ENCODE measurements around the gene TECTA.

TECTA gene

DNA sequence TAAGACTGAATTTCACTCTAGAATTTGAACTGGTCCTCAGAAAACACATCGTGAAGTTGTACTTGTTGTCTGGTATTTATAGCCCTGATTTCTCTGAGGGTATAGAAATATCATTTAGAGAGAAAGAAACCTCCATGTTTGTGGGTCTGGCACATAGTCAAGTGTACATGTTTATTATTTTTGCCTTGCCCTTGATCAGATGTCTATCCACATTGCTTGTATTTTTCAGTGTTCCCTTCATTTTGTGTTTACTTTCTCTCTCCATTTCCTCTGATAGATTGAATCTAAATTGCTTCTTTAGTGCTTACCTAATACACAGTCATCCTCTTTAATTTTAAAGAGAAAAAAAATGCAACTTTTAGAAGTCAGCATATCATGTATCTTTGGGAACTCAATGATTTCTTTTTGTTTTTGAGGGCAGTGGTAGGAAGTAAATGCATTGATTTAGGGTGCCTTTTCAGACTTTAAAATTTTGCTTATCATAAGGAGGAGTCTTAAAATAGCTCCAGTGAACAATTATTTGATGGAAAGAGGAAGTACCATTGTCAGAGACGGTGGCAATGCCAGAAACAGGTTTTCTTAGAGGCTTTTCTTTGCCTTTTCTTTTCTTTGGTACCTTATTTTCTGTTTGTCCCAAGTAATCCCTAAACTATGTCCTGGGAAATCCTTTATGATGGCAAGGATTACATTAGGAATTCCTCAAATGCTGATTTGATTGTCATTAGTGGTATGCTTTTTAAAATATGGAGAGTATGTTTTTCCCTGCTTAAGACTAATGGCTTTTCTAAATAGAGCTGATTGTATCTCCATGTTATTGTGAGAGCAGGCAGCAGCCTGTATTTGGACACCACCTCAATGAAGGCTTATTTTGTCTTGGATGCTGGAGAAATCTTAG is 29.8 kb upstream of the TECTA start:
- TF ChIP-seq, protein P1, sequence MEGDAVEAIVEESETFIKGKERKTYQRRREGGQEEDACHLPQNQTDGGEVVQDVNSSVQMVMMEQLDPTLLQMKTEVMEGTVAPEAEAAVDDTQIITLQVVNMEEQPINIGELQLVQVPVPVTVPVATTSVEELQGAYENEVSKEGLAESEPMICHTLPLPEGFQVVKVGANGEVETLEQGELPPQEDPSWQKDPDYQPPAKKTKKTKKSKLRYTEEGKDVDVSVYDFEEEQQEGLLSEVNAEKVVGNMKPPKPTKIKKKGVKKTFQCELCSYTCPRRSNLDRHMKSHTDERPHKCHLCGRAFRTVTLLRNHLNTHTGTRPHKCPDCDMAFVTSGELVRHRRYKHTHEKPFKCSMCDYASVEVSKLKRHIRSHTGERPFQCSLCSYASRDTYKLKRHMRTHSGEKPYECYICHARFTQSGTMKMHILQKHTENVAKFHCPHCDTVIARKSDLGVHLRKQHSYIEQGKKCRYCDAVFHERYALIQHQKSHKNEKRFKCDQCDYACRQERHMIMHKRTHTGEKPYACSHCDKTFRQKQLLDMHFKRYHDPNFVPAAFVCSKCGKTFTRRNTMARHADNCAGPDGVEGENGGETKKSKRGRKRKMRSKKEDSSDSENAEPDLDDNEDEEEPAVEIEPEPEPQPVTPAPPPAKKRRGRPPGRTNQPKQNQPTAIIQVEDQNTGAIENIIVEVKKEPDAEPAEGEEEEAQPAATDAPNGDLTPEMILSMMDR (IDR thresholded peaks at IDR 0.05; ENCODE audit: control insufficient read depth, extremely low read depth, insufficient read depth): no peak
- no peak overlapping the region for H3K4me3 ChIP-seq (ENCODE audit: low read depth, low read length)
- DNase-seq (ENCODE audit: low read depth): no peak

DNA sequence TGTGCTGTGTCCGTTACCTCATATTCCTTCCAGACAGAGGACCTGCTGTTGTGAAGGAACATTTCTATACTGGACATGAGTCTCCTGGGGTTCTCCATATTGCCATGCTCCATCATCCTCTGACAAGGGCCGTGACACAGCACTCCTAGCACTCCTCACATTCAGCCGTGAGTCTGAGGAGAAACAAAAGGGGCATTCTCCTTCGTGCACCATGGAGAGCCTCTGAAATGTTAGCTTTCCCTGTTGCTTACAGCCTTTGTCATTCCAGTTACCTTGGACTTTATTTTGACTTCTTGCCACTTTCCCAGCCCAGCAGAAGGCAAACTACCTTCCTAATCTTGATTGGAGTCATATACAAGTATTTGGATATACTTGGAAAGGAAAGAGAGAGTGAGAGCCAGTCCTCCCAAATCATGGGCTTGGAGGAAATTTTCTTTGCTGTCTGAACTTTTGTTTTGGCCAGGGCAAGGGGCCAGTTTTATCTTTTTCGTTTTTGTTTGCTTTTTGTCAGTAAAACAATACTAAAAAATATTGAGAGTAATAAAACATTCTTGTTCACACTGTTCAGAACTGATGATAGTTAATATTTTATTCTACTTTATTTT is 29.1 kb upstream of the TECTA start:
- DNase-seq (ENCODE audit: low read depth): peak; percentile 35
- no peak overlapping the region for H3K4me3 ChIP-seq (ENCODE audit: low read depth, low read length)
- TF ChIP-seq, protein P1 (IDR thresholded peaks at IDR 0.05; ENCODE audit: control insufficient read depth, extremely low read depth, insufficient read depth): no peak

DNA sequence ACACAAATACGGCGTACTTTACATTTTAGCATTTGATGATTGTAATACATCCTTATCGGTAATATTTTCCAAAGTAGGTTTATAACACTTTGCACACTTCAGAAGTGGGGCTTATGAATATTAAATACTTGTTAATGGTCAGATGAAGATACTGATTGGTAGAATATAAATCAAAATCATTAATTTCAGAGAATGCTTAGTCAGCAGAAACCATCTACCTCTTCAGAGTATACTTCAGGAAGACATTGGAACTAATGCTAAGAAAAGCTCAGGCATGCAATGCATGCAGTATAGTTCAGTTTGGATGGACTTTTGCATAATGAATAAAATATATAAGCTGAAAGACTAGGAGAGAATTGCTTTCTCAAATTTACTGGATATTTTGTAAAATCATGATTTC is 19.7 kb upstream of the TECTA start:
- no peak overlapping the region for H3K4me3 ChIP-seq (ENCODE audit: low read depth, low read length)
- DNase-seq (ENCODE audit: low read depth): no peak
- TF ChIP-seq, protein P1 (IDR thresholded peaks at IDR 0.05; ENCODE audit: control insufficient read depth, extremely low read depth, insufficient read depth): no peak

DNA sequence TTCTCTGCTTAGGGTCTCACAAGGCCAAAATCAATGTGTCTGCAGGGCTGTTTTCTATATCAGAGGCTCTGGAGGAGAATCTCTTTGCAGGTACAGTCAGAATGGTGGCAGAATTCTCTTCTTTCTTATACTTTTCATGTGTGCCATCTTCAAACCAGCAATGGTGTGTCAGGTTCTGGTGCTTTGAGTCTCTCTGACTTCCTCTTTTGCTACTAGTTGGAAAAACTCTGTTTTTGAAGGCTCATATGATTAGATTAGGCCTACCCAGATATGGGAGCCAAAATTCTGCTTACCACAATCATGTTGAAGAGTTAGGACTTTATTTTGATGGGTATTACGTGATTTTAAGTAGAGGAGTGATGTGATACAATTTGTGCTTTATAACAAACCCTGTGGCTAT is 18.8 kb upstream of the TECTA start:
- TF ChIP-seq, protein P1 (IDR thresholded peaks at IDR 0.05; ENCODE audit: control insufficient read depth, extremely low read depth, insufficient read depth): no peak
- DNase-seq (ENCODE audit: low read depth): no peak
- H3K4me3 ChIP-seq (ENCODE audit: low read depth, low read length): no peak overlapping the region

DNA sequence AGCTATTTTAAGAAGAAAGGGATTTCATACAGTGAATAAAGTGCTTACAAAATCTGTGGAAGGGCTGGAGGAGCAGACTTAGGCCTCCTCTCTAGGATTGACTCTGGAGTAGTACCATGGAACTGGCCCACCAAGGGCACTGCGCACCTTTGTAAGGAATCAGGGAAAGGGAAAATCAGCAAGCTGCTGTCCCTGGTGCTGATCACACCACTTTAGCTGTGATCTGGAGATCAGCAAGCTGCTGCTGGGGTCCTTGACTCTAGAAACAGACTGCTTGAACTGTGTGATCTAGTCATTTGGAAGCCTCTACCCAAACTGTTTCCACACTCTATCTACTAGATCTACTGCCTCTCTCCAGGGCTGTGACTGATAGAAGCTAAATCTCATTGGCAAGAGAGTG is 18.4 kb upstream of the TECTA start:
- H3K4me3 ChIP-seq (ENCODE audit: low read depth, low read length): no peak overlapping the region
- TF ChIP-seq, protein P1 (IDR thresholded peaks at IDR 0.05; ENCODE audit: control insufficient read depth, extremely low read depth, insufficient read depth): no peak
- no peak for DNase-seq (ENCODE audit: low read depth)

DNA sequence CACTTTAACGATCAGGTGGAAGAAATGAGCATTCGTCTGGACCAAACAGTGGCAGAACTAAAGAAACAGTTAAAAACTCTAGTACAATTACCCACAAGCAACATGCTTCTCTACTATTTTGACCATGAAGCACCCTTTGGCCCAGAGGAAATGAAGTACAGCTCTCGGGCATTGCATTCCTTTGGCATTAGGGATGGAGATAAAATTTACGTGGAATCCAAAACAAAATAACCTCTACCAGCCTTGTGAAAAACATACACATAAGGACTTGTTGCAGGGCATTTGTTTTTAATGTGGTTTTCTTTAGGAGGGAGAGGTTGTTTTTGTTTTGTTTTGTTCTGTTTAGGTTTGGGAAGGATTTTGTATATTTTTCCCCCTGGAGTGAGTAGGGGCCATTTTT is 14.2 kb upstream of the TECTA start:
- no peak overlapping the region for H3K4me3 ChIP-seq (ENCODE audit: low read depth, low read length)
- TF ChIP-seq, protein P1 (IDR thresholded peaks at IDR 0.05; ENCODE audit: control insufficient read depth, extremely low read depth, insufficient read depth): no peak
- DNase-seq (ENCODE audit: low read depth): no peak
